Measurements from ENCODE around the gene ADORA3.

ADORA3 gene

DNA sequence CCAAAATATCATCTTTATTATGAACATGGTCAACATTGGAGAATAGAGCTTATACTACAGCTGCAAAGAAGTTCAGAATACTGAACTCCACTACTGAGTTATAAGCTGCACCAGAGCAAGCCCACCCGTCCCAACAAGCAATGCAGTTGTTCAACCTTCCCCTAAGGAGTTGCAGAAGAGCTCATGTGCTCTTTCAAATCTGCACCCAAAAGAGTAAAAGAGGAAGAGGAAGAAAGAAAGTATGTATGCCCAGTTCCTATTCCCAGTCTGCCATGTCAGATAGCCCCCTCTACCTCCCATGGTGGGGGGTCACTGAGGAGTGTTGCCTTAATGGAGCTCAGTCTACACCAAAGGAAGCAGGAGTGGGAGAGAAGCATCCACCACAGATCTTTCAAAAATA is 22.8 kb downstream of the ADORA3 start:
- TF ChIP-seq, protein P1, sequence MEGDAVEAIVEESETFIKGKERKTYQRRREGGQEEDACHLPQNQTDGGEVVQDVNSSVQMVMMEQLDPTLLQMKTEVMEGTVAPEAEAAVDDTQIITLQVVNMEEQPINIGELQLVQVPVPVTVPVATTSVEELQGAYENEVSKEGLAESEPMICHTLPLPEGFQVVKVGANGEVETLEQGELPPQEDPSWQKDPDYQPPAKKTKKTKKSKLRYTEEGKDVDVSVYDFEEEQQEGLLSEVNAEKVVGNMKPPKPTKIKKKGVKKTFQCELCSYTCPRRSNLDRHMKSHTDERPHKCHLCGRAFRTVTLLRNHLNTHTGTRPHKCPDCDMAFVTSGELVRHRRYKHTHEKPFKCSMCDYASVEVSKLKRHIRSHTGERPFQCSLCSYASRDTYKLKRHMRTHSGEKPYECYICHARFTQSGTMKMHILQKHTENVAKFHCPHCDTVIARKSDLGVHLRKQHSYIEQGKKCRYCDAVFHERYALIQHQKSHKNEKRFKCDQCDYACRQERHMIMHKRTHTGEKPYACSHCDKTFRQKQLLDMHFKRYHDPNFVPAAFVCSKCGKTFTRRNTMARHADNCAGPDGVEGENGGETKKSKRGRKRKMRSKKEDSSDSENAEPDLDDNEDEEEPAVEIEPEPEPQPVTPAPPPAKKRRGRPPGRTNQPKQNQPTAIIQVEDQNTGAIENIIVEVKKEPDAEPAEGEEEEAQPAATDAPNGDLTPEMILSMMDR (conservative IDR thresholded peaks at IDR 0.05; ENCODE audit: low read depth, low read length), result no peak
- no peak overlapping the region for H2AFZ ChIP-seq (ENCODE audit: low read depth)
- no peaks in the 10 kb centered on the region for H4K20me1 ChIP-seq (ENCODE audit: insufficient read depth)
- H3K27me3 ChIP-seq (ENCODE audit: insufficient read depth, low read depth), result peaks cover 22% of the 10 kb centered on the region; the same call in 1 of the 2 replicates
- no peak overlapping the region for H3K4me3 ChIP-seq (IDR thresholded peaks at IDR 0.05; ENCODE audit: insufficient read depth, low read depth, low read length)
- no peak overlapping the region for H3K4me2 ChIP-seq
- no peaks in the 10 kb centered on the region for H3K36me3 ChIP-seq (ENCODE audit: insufficient read depth)
- H3K9ac ChIP-seq, result no peak overlapping the region
- H3K79me2 ChIP-seq (ENCODE audit: insufficient read depth, low read depth), result no peaks in the 10 kb centered on the region
- H3K4me1 ChIP-seq (ENCODE audit: low read depth, poor library complexity, severe bottlenecking), result peaks cover 28% of the 10 kb centered on the region
- no peak overlapping the region for H3K27ac ChIP-seq

DNA sequence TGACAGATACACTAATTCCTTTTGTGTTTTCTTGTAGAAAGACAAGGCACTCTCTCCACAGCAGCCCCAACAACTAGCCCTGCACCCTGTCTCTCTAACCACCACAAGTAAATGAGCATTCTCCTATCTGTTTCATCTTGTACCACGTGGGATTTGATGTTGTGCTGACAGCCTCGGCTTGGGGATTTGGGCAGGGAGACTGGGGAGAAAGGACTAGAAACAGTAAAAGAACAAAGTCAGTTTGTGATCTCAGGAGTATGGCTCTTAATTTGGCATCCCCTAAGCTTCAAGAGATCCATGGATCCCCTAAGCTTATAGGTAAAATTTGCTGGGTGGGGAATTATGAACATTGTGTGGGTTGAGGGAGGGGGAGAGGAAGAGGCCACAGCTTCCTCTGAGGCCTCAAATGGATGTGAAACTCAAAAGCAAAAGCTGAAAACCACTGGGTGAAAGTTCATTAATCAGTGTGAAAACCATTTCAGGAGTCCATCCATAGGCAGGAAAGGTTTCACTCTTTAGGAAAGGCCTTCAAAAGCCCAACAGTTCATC is 26.6 kb downstream of the ADORA3 start:
- peaks cover 28% of the 10 kb centered on the region for H3K4me1 ChIP-seq (ENCODE audit: low read depth, poor library complexity, severe bottlenecking)
- H3K36me3 ChIP-seq (ENCODE audit: insufficient read depth), result no peaks in the 10 kb centered on the region
- TF ChIP-seq, protein P1 (conservative IDR thresholded peaks at IDR 0.05; ENCODE audit: low read depth, low read length), result no peak
- H3K79me2 ChIP-seq (ENCODE audit: insufficient read depth, low read depth), result no peaks in the 10 kb centered on the region
- H3K9ac ChIP-seq, result no peak overlapping the region
- peaks cover 24% of the 10 kb centered on the region; the same call in 1 of the 2 replicates for H3K27me3 ChIP-seq (ENCODE audit: insufficient read depth, low read depth)
- no peak overlapping the region for H2AFZ ChIP-seq (ENCODE audit: low read depth)
- no peak overlapping the region for H3K4me3 ChIP-seq (IDR thresholded peaks at IDR 0.05; ENCODE audit: insufficient read depth, low read depth, low read length)
- H3K4me2 ChIP-seq, result peak overlapping the region; percentile 40
- no peak overlapping the region for H3K27ac ChIP-seq
- H4K20me1 ChIP-seq (ENCODE audit: insufficient read depth), result no peaks in the 10 kb centered on the region

DNA sequence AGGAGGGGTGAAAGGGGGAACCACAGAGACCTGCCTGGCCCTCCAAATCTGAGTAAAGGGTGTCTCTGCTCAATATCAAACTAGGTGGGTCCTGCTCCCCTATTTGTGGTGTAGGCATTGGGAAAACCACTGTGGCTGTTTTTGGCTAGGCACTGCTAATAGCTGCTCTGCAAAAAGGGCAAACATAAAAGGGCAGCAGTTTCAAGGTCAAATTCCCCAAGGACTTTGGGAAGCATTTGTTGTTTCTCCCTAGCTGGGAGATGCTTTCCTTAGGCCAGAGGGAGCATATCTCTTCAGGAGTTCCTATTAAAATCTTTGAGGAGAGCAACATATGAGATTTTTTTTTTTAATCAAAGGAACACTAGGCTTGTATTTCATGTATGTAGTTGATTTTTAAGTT is 27.2 kb downstream of the ADORA3 start:
- Histone ChIP-seq H3K4me1 (ENCODE audit: low read depth, poor library complexity, severe bottlenecking) (peaks cover 26% of the 10 kb centered on the region), H3K36me3 (ENCODE audit: insufficient read depth) (no peaks in the 10 kb centered on the region), H3K9ac (no peak overlapping the region), H3K4me2 (no peak overlapping the region; the same call in 1 of the 2 replicates), H3K27me3 (ENCODE audit: insufficient read depth, low read depth) (peaks cover 24% of the 10 kb centered on the region; the same call in 1 of the 2 replicates), H4K20me1 (ENCODE audit: insufficient read depth) (no peaks in the 10 kb centered on the region), H3K4me3 (IDR thresholded peaks at IDR 0.05; ENCODE audit: insufficient read depth, low read depth, low read length) (no peak overlapping the region), H2AFZ (ENCODE audit: low read depth) (no peak overlapping the region), H3K27ac (no peak overlapping the region), H3K79me2 (ENCODE audit: insufficient read depth, low read depth) (no peaks in the 10 kb centered on the region)
- TF ChIP-seq, protein P1 (conservative IDR thresholded peaks at IDR 0.05; ENCODE audit: low read depth, low read length), result no peak

DNA sequence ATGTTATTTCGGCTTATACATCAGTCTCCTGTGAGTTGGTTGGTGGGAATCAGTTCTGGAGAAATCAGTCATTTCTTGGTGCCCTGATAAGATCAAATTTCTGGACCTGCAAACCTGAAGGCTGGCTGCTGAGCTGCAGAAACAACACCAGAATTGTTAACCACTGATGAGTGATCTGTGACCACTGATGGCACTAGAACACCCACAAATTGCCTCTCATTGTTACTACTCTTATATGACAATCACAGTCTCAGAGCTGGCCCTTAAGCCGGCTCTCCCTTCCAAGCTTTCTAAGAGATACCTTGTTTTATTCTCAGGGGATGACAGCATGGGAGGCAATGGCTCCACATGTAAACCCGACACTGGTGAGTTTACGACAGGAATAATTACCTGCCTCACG is 27.7 kb downstream of the ADORA3 start:
- no peak overlapping the region for H3K9ac ChIP-seq
- H3K27ac ChIP-seq, result no peak overlapping the region
- H2AFZ ChIP-seq (ENCODE audit: low read depth), result no peak overlapping the region
- H3K36me3 ChIP-seq (ENCODE audit: insufficient read depth), result no peaks in the 10 kb centered on the region
- H3K79me2 ChIP-seq (ENCODE audit: insufficient read depth, low read depth), result no peaks in the 10 kb centered on the region
- H3K27me3 ChIP-seq (ENCODE audit: insufficient read depth, low read depth), result peaks cover 24% of the 10 kb centered on the region; the same call in 1 of the 2 replicates
- TF ChIP-seq, protein P1 (conservative IDR thresholded peaks at IDR 0.05; ENCODE audit: low read depth, low read length), result no peak
- no peak overlapping the region for H3K4me2 ChIP-seq
- H3K4me1 ChIP-seq (ENCODE audit: low read depth, poor library complexity, severe bottlenecking), result peaks cover 26% of the 10 kb centered on the region
- H3K4me3 ChIP-seq (IDR thresholded peaks at IDR 0.05; ENCODE audit: insufficient read depth, low read depth, low read length), result no peak overlapping the region
- no peaks in the 10 kb centered on the region for H4K20me1 ChIP-seq (ENCODE audit: insufficient read depth)

Data from KMS-11 (cell line).